ENCODE measurements around the gene TMEM263. TPM values are rescaled to one million over a fixed set of nuclear protein-coding genes. Genes with fewer than 3 reads are reported as not detected.

TMEM263 gene
- total RNA-seq, 1 donor from 2014 or later: 4.6 TPM

DNA sequence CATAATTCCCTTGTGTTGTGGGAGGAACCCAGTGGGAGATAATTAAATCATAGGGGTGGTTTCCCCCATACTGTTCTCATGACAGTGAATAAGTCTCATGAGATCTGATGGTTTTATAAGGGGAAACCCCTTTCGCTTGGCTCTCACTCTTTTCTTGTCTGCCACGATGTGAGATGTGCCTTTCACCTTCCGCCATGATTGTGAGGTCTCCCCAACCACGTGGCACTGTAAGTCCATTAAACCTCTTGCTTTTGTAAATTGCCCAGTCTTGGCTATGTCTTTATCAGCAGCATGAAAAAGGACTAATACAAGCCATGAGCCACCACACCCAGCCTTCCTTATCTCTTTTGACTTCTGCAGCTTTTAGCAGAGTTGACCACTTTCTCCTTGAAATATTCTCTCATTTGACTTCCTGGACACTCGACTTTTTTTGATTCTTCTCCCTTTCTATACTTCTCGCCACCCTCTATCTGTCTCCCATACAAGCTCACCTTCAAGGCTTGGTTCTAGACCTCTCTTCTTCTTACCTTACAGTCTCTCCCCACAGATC lies 29.0 kb downstream of the TMEM263 start:
- Mint-ChIP-seq H3K36me3 (ENCODE audit: unreplicated experiment) (peaks cover 7% of the 10 kb centered on the region), H3K27me3 (ENCODE audit: unreplicated experiment) (peaks cover 4% of the 10 kb centered on the region), H3K27ac (ENCODE audit: unreplicated experiment) (no peak overlapping the region), H3K9me3 (ENCODE audit: unreplicated experiment) (no peaks in the 10 kb centered on the region), H3K4me3 (ENCODE audit: unreplicated experiment) (no peak overlapping the region), H3K4me1 (ENCODE audit: low read depth, unreplicated experiment) (peaks cover 4% of the 10 kb centered on the region)
- no peak for DNase-seq
- TF ChIP-seq, protein P1, sequence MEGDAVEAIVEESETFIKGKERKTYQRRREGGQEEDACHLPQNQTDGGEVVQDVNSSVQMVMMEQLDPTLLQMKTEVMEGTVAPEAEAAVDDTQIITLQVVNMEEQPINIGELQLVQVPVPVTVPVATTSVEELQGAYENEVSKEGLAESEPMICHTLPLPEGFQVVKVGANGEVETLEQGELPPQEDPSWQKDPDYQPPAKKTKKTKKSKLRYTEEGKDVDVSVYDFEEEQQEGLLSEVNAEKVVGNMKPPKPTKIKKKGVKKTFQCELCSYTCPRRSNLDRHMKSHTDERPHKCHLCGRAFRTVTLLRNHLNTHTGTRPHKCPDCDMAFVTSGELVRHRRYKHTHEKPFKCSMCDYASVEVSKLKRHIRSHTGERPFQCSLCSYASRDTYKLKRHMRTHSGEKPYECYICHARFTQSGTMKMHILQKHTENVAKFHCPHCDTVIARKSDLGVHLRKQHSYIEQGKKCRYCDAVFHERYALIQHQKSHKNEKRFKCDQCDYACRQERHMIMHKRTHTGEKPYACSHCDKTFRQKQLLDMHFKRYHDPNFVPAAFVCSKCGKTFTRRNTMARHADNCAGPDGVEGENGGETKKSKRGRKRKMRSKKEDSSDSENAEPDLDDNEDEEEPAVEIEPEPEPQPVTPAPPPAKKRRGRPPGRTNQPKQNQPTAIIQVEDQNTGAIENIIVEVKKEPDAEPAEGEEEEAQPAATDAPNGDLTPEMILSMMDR (IDR thresholded peaks at IDR 0.05; ENCODE audit: partially characterized antibody, unreplicated experiment): no peak

DNA sequence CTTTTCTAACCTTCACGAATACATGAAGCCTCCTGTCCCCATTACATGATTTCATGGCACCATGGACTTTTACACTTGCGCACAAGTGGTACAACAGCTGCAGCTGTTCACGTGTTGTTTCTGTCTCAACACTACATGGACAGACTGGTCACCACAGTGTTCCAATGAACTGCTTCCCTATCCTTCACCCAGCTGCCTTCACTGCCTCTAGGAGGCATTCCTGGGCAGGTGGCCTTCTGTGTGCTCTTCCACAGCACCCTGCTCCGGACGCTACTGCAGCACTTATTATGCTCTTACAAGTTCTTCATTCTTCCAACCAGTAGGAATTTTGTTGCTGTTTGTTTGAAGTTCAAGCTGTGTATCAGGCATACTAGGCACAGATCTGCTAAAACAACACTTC lies 29.8 kb downstream of the TMEM263 start:
- TF ChIP-seq, protein P1 (IDR thresholded peaks at IDR 0.05; ENCODE audit: partially characterized antibody, unreplicated experiment): no peak
- H3K27ac Mint-ChIP-seq (ENCODE audit: unreplicated experiment): no peak overlapping the region
- H3K36me3 Mint-ChIP-seq (ENCODE audit: unreplicated experiment): peaks cover 7% of the 10 kb centered on the region
- DNase-seq: no peak
- H3K4me1 Mint-ChIP-seq (ENCODE audit: low read depth, unreplicated experiment): peaks cover 4% of the 10 kb centered on the region
- no peaks in the 10 kb centered on the region for H3K9me3 Mint-ChIP-seq (ENCODE audit: unreplicated experiment)
- H3K27me3 Mint-ChIP-seq (ENCODE audit: unreplicated experiment): peaks cover 4% of the 10 kb centered on the region
- H3K4me3 Mint-ChIP-seq (ENCODE audit: unreplicated experiment): peak overlapping the region; percentile 93

DNA sequence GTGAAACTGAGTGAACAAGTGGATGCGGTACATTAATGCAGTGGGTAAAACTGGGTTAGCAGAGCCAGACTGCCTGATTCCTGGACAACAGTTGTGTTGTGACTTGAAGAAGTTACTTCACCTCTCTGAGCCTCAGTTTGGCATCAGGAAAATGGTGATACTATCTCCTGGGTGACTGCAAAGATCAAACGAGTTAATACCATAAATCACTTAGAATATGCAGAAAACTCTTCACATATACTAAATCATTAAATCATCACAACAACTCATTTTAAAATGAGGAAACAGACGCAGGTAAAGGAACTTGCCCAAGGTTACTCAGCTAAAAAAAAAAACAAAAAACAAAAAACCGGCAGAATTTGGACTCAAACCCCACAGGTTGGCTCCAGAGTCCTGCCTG lies 30.4 kb downstream of the TMEM263 start:
- DNase-seq: no peak
- peaks cover 4% of the 10 kb centered on the region for H3K4me1 Mint-ChIP-seq (ENCODE audit: low read depth, unreplicated experiment)
- H3K27ac Mint-ChIP-seq (ENCODE audit: unreplicated experiment): no peak overlapping the region
- peaks cover 7% of the 10 kb centered on the region for H3K36me3 Mint-ChIP-seq (ENCODE audit: unreplicated experiment)
- H3K27me3 Mint-ChIP-seq (ENCODE audit: unreplicated experiment): peaks cover 4% of the 10 kb centered on the region
- H3K9me3 Mint-ChIP-seq (ENCODE audit: unreplicated experiment): no peaks in the 10 kb centered on the region
- peak overlapping the region; percentile 93 for H3K4me3 Mint-ChIP-seq (ENCODE audit: unreplicated experiment)
- TF ChIP-seq, protein P1 (IDR thresholded peaks at IDR 0.05; ENCODE audit: partially characterized antibody, unreplicated experiment): no peak

DNA sequence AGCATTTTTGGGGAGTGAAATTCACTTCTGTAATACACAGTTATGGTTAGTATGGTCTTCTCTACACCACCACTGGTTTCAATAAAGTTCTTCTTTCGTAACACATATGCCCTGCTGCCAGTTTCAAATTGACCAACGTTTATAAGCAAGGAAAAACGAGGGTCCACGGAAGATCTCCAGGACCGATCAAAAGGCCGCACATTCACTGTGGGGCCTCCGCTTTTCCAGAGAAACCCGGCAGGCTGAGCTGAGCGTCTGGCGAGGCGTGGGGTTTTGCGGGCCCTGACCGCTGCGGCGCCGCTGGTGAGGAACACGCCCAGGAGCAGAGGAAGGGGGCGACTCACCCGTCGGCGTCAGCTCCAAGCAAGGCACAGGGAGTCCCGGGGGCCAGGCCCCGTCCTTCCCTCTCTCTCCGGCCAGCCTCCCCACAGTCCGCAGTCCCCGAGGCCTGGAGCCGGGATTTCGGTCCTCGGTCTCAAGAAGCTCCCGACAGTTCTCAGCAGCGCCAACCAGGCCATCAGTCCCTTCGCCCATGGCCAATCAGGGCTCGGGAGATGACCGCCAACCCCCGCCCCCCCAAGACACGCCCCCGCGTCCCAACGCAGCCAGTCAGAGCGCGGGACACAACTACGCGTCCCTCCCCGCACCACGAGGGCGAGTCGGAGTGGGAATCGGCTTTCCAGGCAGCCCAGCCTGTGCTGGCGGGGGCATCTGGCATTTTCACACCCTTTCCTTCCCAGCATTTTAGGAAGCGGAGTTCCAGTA lies 31.1 kb downstream of the TMEM263 start, which contains the start of gene MTERF2:
Gene MTERF2 (minus strand): TSS at position 522 of the 765 bp plus-strand sequence. CDS start 8,432 bp downstream, outside the sequence.
- Mint-ChIP-seq H3K4me1 (ENCODE audit: low read depth, unreplicated experiment) (peaks cover 4% of the 10 kb centered on the region), H3K36me3 (ENCODE audit: unreplicated experiment) (peaks cover 7% of the 10 kb centered on the region), H3K27me3 (ENCODE audit: unreplicated experiment) (peaks cover 4% of the 10 kb centered on the region), H3K9me3 (ENCODE audit: unreplicated experiment) (no peaks in the 10 kb centered on the region), H3K27ac (ENCODE audit: unreplicated experiment) (peak within 1 kb of the TSS; percentile 90), H3K4me3 (ENCODE audit: unreplicated experiment) (peak within 1 kb of the TSS; percentile 93)
- TF ChIP-seq, protein P1 (IDR thresholded peaks at IDR 0.05; ENCODE audit: partially characterized antibody, unreplicated experiment): no peak
- peak; percentile 92 for DNase-seq

DNA sequence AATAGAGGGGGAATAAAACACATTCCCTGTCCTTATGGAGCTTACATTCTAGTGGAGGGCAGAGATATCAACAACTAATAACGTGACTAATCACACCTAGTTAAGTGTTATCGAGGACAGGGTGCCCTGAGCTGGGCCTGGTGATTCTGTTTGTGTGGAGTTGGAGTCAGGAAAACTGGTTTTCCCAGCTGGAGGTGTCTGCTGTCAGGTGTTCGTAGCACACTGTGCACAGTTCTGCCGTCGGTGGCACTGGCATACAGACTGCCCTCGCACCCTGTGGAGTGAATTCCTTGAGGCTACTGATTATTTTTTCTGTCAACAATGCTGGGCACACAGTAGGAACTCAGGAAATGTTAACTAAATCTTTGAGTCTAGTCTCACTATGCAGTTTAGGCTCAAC lies 32.1 kb downstream of the TMEM263 start:
- Mint-ChIP-seq H3K4me3 (ENCODE audit: unreplicated experiment) (no peak overlapping the region), H3K36me3 (ENCODE audit: unreplicated experiment) (peaks cover 7% of the 10 kb centered on the region), H3K9me3 (ENCODE audit: unreplicated experiment) (no peaks in the 10 kb centered on the region), H3K27ac (ENCODE audit: unreplicated experiment) (no peak overlapping the region), H3K27me3 (ENCODE audit: unreplicated experiment) (peaks cover 4% of the 10 kb centered on the region), H3K4me1 (ENCODE audit: low read depth, unreplicated experiment) (peaks cover 4% of the 10 kb centered on the region)
- TF ChIP-seq, protein P1 (IDR thresholded peaks at IDR 0.05; ENCODE audit: partially characterized antibody, unreplicated experiment): no peak
- no peak for DNase-seq

Data from glutamatergic neuron (in vitro differentiated cells).